ENCODE measurements around the gene SAMD4A. TPM values are rescaled to one million over a fixed set of nuclear protein-coding genes. Genes with fewer than 3 reads are reported as not detected.
A peak's percentile ranks its signal among the peaks of the same experiment; 100 is the strongest.

SAMD4A gene
- total RNA-seq, 2 donors from 2014 or later, result 11.2 to 15.3 TPM

GRCh38 chr14:54778618-54779345 is 211.9 kb downstream of the SAMD4A start:
- ATAC-seq (no peak), DNase-seq (no peak)
- WGBS, 2 donors, result 77 to 83% methylated on average over 9 of the region's 9 CpGs
- Histone ChIP-seq H3K4me1 (no peaks in the 10 kb centered on the region), H3K27me3 (no peaks in the 10 kb centered on the region), H3K27ac (no peak overlapping the region), H3K9me3 (no peaks in the 10 kb centered on the region), H3K36me3 (replicated peaks in 1 of 2; ENCODE audit: insufficient read depth in 1 of 2, low read depth in 2 of 2) (no peaks in the 10 kb centered on the region), H3K4me3 (no peak overlapping the region)
- no peak for TF ChIP-seq POLR2A (IDR thresholded peaks at IDR 0.05)
- TF ChIP-seq CTCF (IDR thresholded peaks at IDR 0.05), result no peak
- intact Hi-C loops (cut with DNase I), result loop anchor here (5.0 kb wide), 1 partner anchor 221 kb away; no protein-coding TSS in a partner anchor

GRCh38 chr14:54781080-54781479 is 214.2 kb downstream of the SAMD4A start:
- Histone ChIP-seq H3K27ac (no peak overlapping the region), H3K36me3 (replicated peaks in 1 of 2; ENCODE audit: insufficient read depth in 1 of 2, low read depth in 2 of 2) (no peaks in the 10 kb centered on the region)
- no peak for DNase-seq

GRCh38 chr14:54781961-54782750 is 215.2 kb downstream of the SAMD4A start:
- H3K36me3 ChIP-seq (replicated peaks in 1 of 2; ENCODE audit: insufficient read depth in 1 of 2, low read depth in 2 of 2), result no peaks in the 10 kb centered on the region
- no peak overlapping the region for H3K4me3 ChIP-seq
- TF ChIP-seq CTCF (IDR thresholded peaks at IDR 0.05) (no peak), POLR2A (IDR thresholded peaks at IDR 0.05) (no peak)
- no peak overlapping the region for H3K27ac ChIP-seq
- ATAC-seq (no peak), DNase-seq (no peak)
- H3K4me1 ChIP-seq, result no peaks in the 10 kb centered on the region
- 81 to 85% methylated on average over 21 of the region's 21 CpGs for WGBS, 2 donors
- no peaks in the 10 kb centered on the region for H3K27me3 ChIP-seq
- no peaks in the 10 kb centered on the region for H3K9me3 ChIP-seq
- intact Hi-C loops (cut with DNase I), result no loop called here

More at GRCh38 chr14:54781080-54781479, 214.2 kb downstream of the SAMD4A start:
- H3K4me3 ChIP-seq, result no peak overlapping the region
- no peak for ATAC-seq
- no peaks in the 10 kb centered on the region for H3K27me3 ChIP-seq
- no peak for TF ChIP-seq POLR2A (IDR thresholded peaks at IDR 0.05)
- TF ChIP-seq CTCF (IDR thresholded peaks at IDR 0.05), result no peak
- H3K9me3 ChIP-seq, result no peaks in the 10 kb centered on the region
- no peaks in the 10 kb centered on the region for H3K4me1 ChIP-seq
- intact Hi-C loops (cut with DNase I), result no loop called here
- WGBS, 2 donors, result 71 to 74% methylated on average over 6 of the region's 6 CpGs

GRCh38 chr14:54782751-54783659 is 216.1 kb downstream of the SAMD4A start:
- Histone ChIP-seq H3K27ac (peak overlapping the region in 1 of 4 donors; percentile 35), H3K4me3 (no peak overlapping the region), H3K4me1 (no peaks in the 10 kb centered on the region), H3K27me3 (no peaks in the 10 kb centered on the region), H3K36me3 (replicated peaks in 1 of 2; ENCODE audit: insufficient read depth in 1 of 2, low read depth in 2 of 2) (no peaks in the 10 kb centered on the region), H3K9me3 (no peaks in the 10 kb centered on the region)
- TF ChIP-seq POLR2A (IDR thresholded peaks at IDR 0.05) (no peak), CTCF (IDR thresholded peaks at IDR 0.05) (peak in 1 of 7 experiments; percentile 18)
- DNase-seq (peak in 1 of 4 donors; percentile 26), ATAC-seq (no peak)
- whole genome bisulfite sequencing, 2 donors, result 65 to 79% methylated on average over 10 to 14 of the region's 14 CpGs
- intact Hi-C loops (cut with DNase I), result no loop called here
